Measurements from ENCODE around the gene ZFR2.

Gene ZFR2

DNA sequence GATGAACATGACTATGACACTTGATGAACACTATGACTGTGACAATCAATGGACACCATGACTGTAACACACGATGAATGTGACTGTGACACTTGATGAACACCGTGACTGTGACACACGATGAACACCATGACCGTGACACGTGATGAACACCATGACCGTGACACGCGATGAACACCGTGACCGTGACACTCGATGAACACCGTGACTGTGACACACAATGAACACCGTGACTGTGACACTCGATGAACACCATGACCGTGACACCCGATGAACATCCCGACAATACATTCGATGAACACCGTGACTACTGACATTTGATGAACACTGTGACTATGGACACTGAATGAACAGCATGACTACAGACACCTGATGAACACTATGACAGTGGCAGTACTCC, 30.9 kb downstream of the ZFR2 start:
- DNase-seq (ENCODE audit: low read depth), result no peak
- H3K4me3 ChIP-seq (ENCODE audit: control insufficient read depth, low read depth, low read length), result no peak overlapping the region
- TF ChIP-seq, protein P1, sequence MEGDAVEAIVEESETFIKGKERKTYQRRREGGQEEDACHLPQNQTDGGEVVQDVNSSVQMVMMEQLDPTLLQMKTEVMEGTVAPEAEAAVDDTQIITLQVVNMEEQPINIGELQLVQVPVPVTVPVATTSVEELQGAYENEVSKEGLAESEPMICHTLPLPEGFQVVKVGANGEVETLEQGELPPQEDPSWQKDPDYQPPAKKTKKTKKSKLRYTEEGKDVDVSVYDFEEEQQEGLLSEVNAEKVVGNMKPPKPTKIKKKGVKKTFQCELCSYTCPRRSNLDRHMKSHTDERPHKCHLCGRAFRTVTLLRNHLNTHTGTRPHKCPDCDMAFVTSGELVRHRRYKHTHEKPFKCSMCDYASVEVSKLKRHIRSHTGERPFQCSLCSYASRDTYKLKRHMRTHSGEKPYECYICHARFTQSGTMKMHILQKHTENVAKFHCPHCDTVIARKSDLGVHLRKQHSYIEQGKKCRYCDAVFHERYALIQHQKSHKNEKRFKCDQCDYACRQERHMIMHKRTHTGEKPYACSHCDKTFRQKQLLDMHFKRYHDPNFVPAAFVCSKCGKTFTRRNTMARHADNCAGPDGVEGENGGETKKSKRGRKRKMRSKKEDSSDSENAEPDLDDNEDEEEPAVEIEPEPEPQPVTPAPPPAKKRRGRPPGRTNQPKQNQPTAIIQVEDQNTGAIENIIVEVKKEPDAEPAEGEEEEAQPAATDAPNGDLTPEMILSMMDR (conservative IDR thresholded peaks at IDR 0.05; ENCODE audit: control insufficient read depth, insufficient read depth, low read depth, low read length), result no peak

DNA sequence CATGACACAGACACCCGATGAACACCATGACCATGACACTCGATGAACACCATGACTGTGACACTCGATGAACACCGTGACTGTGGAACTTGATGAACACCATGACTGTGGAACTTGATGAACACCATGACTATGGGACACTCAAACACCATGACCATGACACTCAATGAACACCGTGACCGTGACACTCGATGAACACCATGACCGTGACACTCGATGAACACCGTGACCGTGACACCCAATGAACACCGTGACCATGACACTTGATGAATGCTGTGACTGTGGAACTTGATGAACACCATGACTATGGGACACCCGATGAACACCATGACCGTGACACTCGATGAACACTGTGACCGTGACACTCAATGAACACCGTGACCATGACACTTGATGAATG, 31.5 kb downstream of the ZFR2 start:
- no peak overlapping the region for H3K4me3 ChIP-seq (ENCODE audit: control insufficient read depth, low read depth, low read length)
- DNase-seq (ENCODE audit: low read depth), result no peak
- TF ChIP-seq, protein P1 (conservative IDR thresholded peaks at IDR 0.05; ENCODE audit: control insufficient read depth, insufficient read depth, low read depth, low read length), result no peak

GRCh38 chr19:3836887-3837286, 32.0 kb downstream of the ZFR2 start:
- TF ChIP-seq, protein P1 (conservative IDR thresholded peaks at IDR 0.05; ENCODE audit: control insufficient read depth, insufficient read depth, low read depth, low read length), result no peak
- DNase-seq (ENCODE audit: low read depth), result no peak
- H3K4me3 ChIP-seq (ENCODE audit: control insufficient read depth, low read depth, low read length), result no peak overlapping the region

GRCh38 chr19:3835055-3835435, 33.8 kb downstream of the ZFR2 start:
- TF ChIP-seq, protein P1 (conservative IDR thresholded peaks at IDR 0.05; ENCODE audit: control insufficient read depth, insufficient read depth, low read depth, low read length), result no peak
- no peak for DNase-seq (ENCODE audit: low read depth)
- no peak overlapping the region for H3K4me3 ChIP-seq (ENCODE audit: control insufficient read depth, low read depth, low read length)

- TF ChIP-seq, protein P1 (conservative IDR thresholded peaks at IDR 0.05; ENCODE audit: control insufficient read depth, insufficient read depth, low read depth, low read length), result no peak
- DNase-seq (ENCODE audit: low read depth), result no peak
- no peak overlapping the region for H3K4me3 ChIP-seq (ENCODE audit: control insufficient read depth, low read depth, low read length)
These were observed 34.3 kb downstream of the ZFR2 start for GRCh38 chr19:3834349-3835054.

GRCh38 chr19:3833578-3834348, 35.1 kb downstream of the ZFR2 start:
- DNase-seq (ENCODE audit: low read depth), result no peak
- TF ChIP-seq, protein P1 (conservative IDR thresholded peaks at IDR 0.05; ENCODE audit: control insufficient read depth, insufficient read depth, low read depth, low read length), result no peak
- H3K4me3 ChIP-seq (ENCODE audit: control insufficient read depth, low read depth, low read length), result no peak overlapping the region

Data from fibroblast of mammary gland (primary cell).